Measurements from ENCODE around the gene FAM98B. TPM values are rescaled to one million over a fixed set of nuclear protein-coding genes. Genes with fewer than 3 reads are reported as not detected.

FAM98B gene
- total RNA-seq, 1 donor from 2014 or later, result 4.2 TPM

- DNase-seq (ENCODE audit: low read depth in 2 of 2), result no peak
These were observed 53.6 kb downstream of the FAM98B start for GRCh38 chr15:38507570-38507969.

- no peak for DNase-seq (ENCODE audit: low read depth in 2 of 2)
These were observed 54.7 kb downstream of the FAM98B start for GRCh38 chr15:38508647-38509046.

GRCh38 chr15:38509152-38509551 lies 55.2 kb downstream of the FAM98B start:
- DNase-seq (ENCODE audit: low read depth in 2 of 2), result no peak

- no peak for DNase-seq (ENCODE audit: low read depth in 2 of 2)
These were observed 59.0 kb downstream of the FAM98B start for GRCh38 chr15:38512901-38513300.

GRCh38 chr15:38514601-38515000 lies 60.7 kb downstream of the FAM98B start:
- DNase-seq (ENCODE audit: low read depth in 2 of 2), result peak; percentile 10 to 24

GRCh38 chr15:38516626-38517025 lies 62.7 kb downstream of the FAM98B start:
- DNase-seq (ENCODE audit: low read depth in 2 of 2), result no peak

GRCh38 chr15:38517312-38517975 lies 63.5 kb downstream of the FAM98B start:
- no peak for DNase-seq (ENCODE audit: low read depth in 2 of 2)

GRCh38 chr15:38518084-38518483 lies 64.2 kb downstream of the FAM98B start:
- no peak for DNase-seq (ENCODE audit: low read depth in 2 of 2)

GRCh38 chr15:38520035-38520434 lies 66.1 kb downstream of the FAM98B start:
- no peak for DNase-seq (ENCODE audit: low read depth in 2 of 2)

- no peak for DNase-seq (ENCODE audit: low read depth in 2 of 2)
These were observed 67.4 kb downstream of the FAM98B start for GRCh38 chr15:38521316-38521715.

- no peak for DNase-seq (ENCODE audit: low read depth in 2 of 2)
These were observed 69.0 kb downstream of the FAM98B start for GRCh38 chr15:38522922-38523321.

GRCh38 chr15:38524156-38524555 lies 70.2 kb downstream of the FAM98B start:
- DNase-seq (ENCODE audit: low read depth in 2 of 2), result peak in 1 of 2 donors; percentile 41

GRCh38 chr15:38525489-38525888 lies 71.6 kb downstream of the FAM98B start:
- DNase-seq (ENCODE audit: low read depth in 2 of 2), result no peak

GRCh38 chr15:38526158-38526557 lies 72.2 kb downstream of the FAM98B start:
- no peak for DNase-seq (ENCODE audit: low read depth in 2 of 2)

- DNase-seq (ENCODE audit: low read depth in 2 of 2), result peak in 1 of 2 donors; percentile 68
These were observed 74.4 kb downstream of the FAM98B start for GRCh38 chr15:38528294-38528693.

- DNase-seq (ENCODE audit: low read depth in 2 of 2), result peak in 1 of 2 donors; percentile 15
These were observed 76.2 kb downstream of the FAM98B start for GRCh38 chr15:38530113-38530512.

GRCh38 chr15:38531509-38531908 lies 77.6 kb downstream of the FAM98B start:
- DNase-seq (ENCODE audit: low read depth in 2 of 2), result peak in 1 of 2 donors; percentile 26

GRCh38 chr15:38532728-38533127 lies 78.8 kb downstream of the FAM98B start:
- DNase-seq (ENCODE audit: low read depth in 2 of 2), result no peak

- DNase-seq (ENCODE audit: low read depth in 2 of 2), result no peak
These were observed 79.5 kb downstream of the FAM98B start for GRCh38 chr15:38533416-38533915.

GRCh38 chr15:38533926-38534325 lies 80.0 kb downstream of the FAM98B start:
- no peak for DNase-seq (ENCODE audit: low read depth in 2 of 2)

- no peak for DNase-seq (ENCODE audit: low read depth in 2 of 2)
These were observed 80.8 kb downstream of the FAM98B start for GRCh38 chr15:38534691-38535090.

GRCh38 chr15:38535491-38536200 lies 81.7 kb downstream of the FAM98B start:
- no peak for DNase-seq (ENCODE audit: low read depth in 2 of 2)

GRCh38 chr15:38536201-38536676 lies 82.3 kb downstream of the FAM98B start:
- peak in 1 of 2 donors; percentile 14 for DNase-seq (ENCODE audit: low read depth in 2 of 2)

Data from lung microvascular endothelial cell (primary cell).